WTC11 (cell line): ENCODE data around the gene KIF13A.

Experiments used
- CTCF ChIP-seq: fragments of 200-600 bp; IDR thresholded peaks from 2 replicates; pipeline ENCODE4 v1.8.0; 2022; ENCODE audit warnings: antibody characterized with exemption
- MAX ChIP-seq: sonication (generic); formaldehyde crosslinking; IDR thresholded peaks from 2 replicates; pipeline ENCODE4 v1.8.0; 2022; ENCODE audit warnings: mild to moderate bottlenecking, missing genetic modification reagents
- NFATC4 ChIP-seq: fragments of 250-450 bp; sonication (Bioruptor Pico); IDR thresholded peaks from 2 replicates; pipeline ENCODE4 v1.9.0; 2021; ENCODE audit warnings: mild to moderate bottlenecking

DNA sequence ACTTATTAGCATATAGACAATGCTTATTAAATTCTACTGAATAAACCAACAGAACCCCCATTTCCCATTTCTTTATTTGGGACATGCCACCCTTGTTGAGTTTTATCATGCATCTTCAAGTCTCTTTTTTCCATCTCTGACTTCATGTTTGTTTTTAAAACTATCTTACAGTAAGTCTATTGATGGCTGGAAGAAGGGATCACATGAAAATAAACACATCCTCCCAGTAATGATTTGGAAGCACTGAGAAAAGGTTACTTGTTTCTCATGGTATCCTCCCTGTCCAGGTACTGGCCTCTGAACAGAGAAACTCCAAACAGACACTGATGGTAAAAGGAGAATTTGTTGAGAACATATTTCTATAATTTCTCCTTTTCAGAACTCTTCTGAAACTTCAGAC is 74.9 kb downstream of the KIF13A start:
- TF ChIP-seq MAX (CRISPR knock-in tag) (no peak), CTCF (no peak), NFATC4 (CRISPR knock-in tag) (no peak)
